A549 (cell line): Measurements from ENCODE around the gene TMEM40.

Experiments used
- BHLHE40 ChIP-seq: IDR thresholded peaks from 2 replicates; pipeline ENCODE4 v1.6.1; 2012; ENCODE audit warnings: low read depth, low read length, inconsistent platforms
- ESRRA ChIP-seq: fragments of 150-350 bp; IDR thresholded peaks from 2 replicates; pipeline ENCODE4 v1.6.1; 2014; ENCODE audit warnings: mild to moderate bottlenecking, low read length, borderline replicate concordance
- HOXA7 ChIP-seq: fragments of 250-450 bp; sonication (Bioruptor Pico); IDR thresholded peaks from 2 replicates; pipeline ENCODE4 v1.5.0; 2020; ENCODE audit warnings: mild to moderate bottlenecking, moderate library complexity
- JUNB ChIP-seq: fragments of >200 bp; sonication (Bioruptor Twin); formaldehyde crosslinking; IDR thresholded peaks from 2 replicates; pipeline ENCODE4 v1.6.1; 2016
- MAFK ChIP-seq: fragments of 450-650 bp; IDR thresholded peaks from 2 replicates; pipeline ENCODE4 v1.6.1; 2014; ENCODE audit not compliant: partially characterized antibody
- RARB ChIP-seq: fragments of 250-450 bp; sonication (Bioruptor Pico); IDR thresholded peaks from 2 replicates; pipeline ENCODE4 v1.8.0; 2021; ENCODE audit warnings: mild to moderate bottlenecking, moderate library complexity
- RCOR1 ChIP-seq: fragments of 150-350 bp; IDR thresholded peaks from 2 replicates; pipeline ENCODE4 v1.6.1; 2014; ENCODE audit warnings: antibody characterized with exemption, low read length, low read depth
- TF ChIP-seq, protein P1 (sequence below): fragments of >200 bp; sonication (Bioruptor Twin); formaldehyde crosslinking; IDR thresholded peaks from 3 replicates; pipeline ENCODE4 v1.5.1; 2016
- TF ChIP-seq, protein P2 (sequence below): IDR thresholded peaks from 2 replicates; pipeline ENCODE4 v1.6.1; 2012

DNA sequence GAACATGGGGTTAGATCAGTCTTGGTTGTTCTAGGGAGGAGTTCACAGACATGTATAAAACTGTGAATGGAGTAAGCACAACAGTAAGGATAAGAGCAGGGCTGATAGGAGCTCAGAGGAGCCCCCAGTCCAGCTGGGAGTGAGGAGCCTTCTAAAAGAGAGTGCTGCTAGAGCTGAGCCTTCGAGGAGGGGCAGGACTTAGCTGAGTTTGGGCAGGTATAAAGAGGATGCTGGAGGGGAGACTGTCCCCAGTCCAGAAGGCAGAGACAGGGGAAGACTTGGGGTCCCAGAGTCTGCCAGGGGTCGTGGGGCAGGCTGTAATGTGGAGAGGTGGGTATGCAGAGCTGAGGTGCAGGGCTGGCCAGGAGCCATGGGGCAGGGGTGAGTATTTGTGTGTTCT lies 49.5 kb upstream of the TMEM40 start:
- TF ChIP-seq MAFK (no peak), JUNB (no peak), HOXA7 (CRISPR knock-in tag) (no peak), RCOR1 (no peak), RARB (CRISPR knock-in tag) (no peak), ESRRA (no peak), BHLHE40 (no peak)
- TF ChIP-seq, protein P1, sequence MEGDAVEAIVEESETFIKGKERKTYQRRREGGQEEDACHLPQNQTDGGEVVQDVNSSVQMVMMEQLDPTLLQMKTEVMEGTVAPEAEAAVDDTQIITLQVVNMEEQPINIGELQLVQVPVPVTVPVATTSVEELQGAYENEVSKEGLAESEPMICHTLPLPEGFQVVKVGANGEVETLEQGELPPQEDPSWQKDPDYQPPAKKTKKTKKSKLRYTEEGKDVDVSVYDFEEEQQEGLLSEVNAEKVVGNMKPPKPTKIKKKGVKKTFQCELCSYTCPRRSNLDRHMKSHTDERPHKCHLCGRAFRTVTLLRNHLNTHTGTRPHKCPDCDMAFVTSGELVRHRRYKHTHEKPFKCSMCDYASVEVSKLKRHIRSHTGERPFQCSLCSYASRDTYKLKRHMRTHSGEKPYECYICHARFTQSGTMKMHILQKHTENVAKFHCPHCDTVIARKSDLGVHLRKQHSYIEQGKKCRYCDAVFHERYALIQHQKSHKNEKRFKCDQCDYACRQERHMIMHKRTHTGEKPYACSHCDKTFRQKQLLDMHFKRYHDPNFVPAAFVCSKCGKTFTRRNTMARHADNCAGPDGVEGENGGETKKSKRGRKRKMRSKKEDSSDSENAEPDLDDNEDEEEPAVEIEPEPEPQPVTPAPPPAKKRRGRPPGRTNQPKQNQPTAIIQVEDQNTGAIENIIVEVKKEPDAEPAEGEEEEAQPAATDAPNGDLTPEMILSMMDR = no peak
- TF ChIP-seq, protein P2, sequence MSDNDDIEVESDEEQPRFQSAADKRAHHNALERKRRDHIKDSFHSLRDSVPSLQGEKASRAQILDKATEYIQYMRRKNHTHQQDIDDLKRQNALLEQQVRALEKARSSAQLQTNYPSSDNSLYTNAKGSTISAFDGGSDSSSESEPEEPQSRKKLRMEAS = no peak
